GM12878 (cell line): ENCODE data around the gene ABCD2.

Source experiments
- ASH2L ChIP-seq: fragments of 300-600, 200-600 bp; sonication (generic); IDR thresholded peaks from 2 replicates; pipeline ENCODE4 v1.6.1; 2017; ENCODE audit warnings: low read depth, mild to moderate bottlenecking, borderline replicate concordance
- CTCF ChIP-seq, 3 experiments: IDR thresholded peaks in 2 of 3; conservative IDR thresholded peaks in 1 of 3; 2 replicates each; pipeline ENCODE4 v1.5.1; 2011; ENCODE audit warnings: low read depth in 3 of 3, low read length in 3 of 3, mild to moderate bottlenecking in 3 of 3, control low read depth in 2 of 3, moderate library complexity in 2 of 3, inconsistent platforms in 1 of 3, mixed read lengths in 1 of 3; ENCODE audit not compliant: control insufficient read depth in 2 of 3, insufficient read depth in 1 of 3; ENCODE audit errors: extremely low read depth in 1 of 3
- EED ChIP-seq: sonication (generic); IDR thresholded peaks from 2 replicates; pipeline ENCODE4 v1.6.1; 2016; ENCODE audit warnings: antibody characterized with exemption, low read depth
- JUND ChIP-seq: IDR thresholded peaks from 2 replicates; pipeline ENCODE4 v1.6.1; 2012; ENCODE audit warnings: low read depth, mild to moderate bottlenecking, low read length, improper control_type of control experiment, moderate library complexity
- KDM1A ChIP-seq: fragments of 200-600 bp; sonication (generic); IDR thresholded peaks from 2 replicates; pipeline ENCODE4 v1.6.1; 2016; ENCODE audit warnings: borderline replicate concordance
- PAX8 ChIP-seq: fragments of 450-650 bp; IDR thresholded peaks from 2 replicates; pipeline ENCODE4 v1.6.1; 2017; ENCODE audit warnings: mild to moderate bottlenecking, moderate library complexity
- POLR2A ChIP-seq: IDR thresholded peaks from 2 replicates; pipeline ENCODE4 v1.6.1; 2011; ENCODE audit warnings: low read depth, mild to moderate bottlenecking, low read length
- SIN3A ChIP-seq: IDR thresholded peaks from 2 replicates; pipeline ENCODE4 v1.6.1; 2012; ENCODE audit warnings: low read depth, low read length, improper control_type of control experiment
- SP1 ChIP-seq: IDR thresholded peaks from one replicate; pipeline ENCODE4 v1.6.1; 2011; ENCODE audit warnings: low read depth, low read length
- SRF ChIP-seq, 2 experiments: IDR thresholded peaks; 2 replicates each; pipeline ENCODE4 v1.6.1; 2011; ENCODE audit warnings: low read depth in 2 of 2, low read length in 2 of 2, mild to moderate bottlenecking in 1 of 2, moderate library complexity in 1 of 2
- YY1 ChIP-seq: IDR thresholded peaks from 2 replicates; pipeline ENCODE4 v1.6.1; 2011; ENCODE audit warnings: low read depth, mild to moderate bottlenecking, low read length
- ZNF217 ChIP-seq: fragments of 450-650 bp; IDR thresholded peaks from 2 replicates; pipeline ENCODE4 v1.6.1; 2017; ENCODE audit warnings: antibody characterized with exemption, mild to moderate bottlenecking
- TF ChIP-seq, protein P1 (sequence below): IDR thresholded peaks from 2 replicates; pipeline ENCODE4 v1.6.1; 2012; ENCODE audit warnings: low read depth, low read length, improper control_type of control experiment

DNA sequence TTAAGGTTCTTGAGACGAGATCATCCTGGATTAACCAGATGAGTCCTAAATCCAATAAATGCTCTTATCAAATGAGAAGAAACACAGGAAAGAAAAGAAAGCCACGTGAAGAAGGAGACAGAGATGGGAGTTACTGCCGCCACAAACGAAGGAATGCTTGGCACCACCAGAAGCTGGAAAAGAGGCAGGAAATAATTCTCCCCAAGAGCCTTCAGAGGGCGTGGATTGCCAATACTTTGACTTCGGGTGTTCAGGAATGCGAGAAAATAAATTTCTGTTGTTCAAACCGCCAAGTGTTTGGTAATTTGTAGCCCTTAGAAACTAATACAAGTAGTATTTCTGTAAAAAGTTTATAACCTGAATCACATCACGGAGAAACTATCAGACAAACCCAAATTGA, 31.3 kb downstream of the ABCD2 start:
- TF ChIP-seq, protein P1, sequence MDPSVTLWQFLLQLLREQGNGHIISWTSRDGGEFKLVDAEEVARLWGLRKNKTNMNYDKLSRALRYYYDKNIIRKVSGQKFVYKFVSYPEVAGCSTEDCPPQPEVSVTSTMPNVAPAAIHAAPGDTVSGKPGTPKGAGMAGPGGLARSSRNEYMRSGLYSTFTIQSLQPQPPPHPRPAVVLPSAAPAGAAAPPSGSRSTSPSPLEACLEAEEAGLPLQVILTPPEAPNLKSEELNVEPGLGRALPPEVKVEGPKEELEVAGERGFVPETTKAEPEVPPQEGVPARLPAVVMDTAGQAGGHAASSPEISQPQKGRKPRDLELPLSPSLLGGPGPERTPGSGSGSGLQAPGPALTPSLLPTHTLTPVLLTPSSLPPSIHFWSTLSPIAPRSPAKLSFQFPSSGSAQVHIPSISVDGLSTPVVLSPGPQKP: no peak
- TF ChIP-seq CTCF (IDR thresholded peaks at IDR 0.05 in 2 of 3, conservative IDR thresholded peaks at IDR 0.05 in 1 of 3; ENCODE audit: control insufficient read depth in 2 of 3, extremely low read depth in 1 of 3, insufficient read depth in 1 of 3, low read depth in 3 of 3, low read length in 3 of 3) (no peak), YY1 (no peak), SP1 (no peak), KDM1A (no peak), POLR2A (no peak), ASH2L (no peak), JUND (no peak), SIN3A (no peak), EED (no peak), PAX8 (no peak), ZNF217 (no peak), SRF (IDR thresholded peaks at IDR 0.05; ENCODE audit: low read depth in 2 of 2, low read length in 2 of 2) (no peak)
